ENCODE results near the gene LACTB.

DNA sequence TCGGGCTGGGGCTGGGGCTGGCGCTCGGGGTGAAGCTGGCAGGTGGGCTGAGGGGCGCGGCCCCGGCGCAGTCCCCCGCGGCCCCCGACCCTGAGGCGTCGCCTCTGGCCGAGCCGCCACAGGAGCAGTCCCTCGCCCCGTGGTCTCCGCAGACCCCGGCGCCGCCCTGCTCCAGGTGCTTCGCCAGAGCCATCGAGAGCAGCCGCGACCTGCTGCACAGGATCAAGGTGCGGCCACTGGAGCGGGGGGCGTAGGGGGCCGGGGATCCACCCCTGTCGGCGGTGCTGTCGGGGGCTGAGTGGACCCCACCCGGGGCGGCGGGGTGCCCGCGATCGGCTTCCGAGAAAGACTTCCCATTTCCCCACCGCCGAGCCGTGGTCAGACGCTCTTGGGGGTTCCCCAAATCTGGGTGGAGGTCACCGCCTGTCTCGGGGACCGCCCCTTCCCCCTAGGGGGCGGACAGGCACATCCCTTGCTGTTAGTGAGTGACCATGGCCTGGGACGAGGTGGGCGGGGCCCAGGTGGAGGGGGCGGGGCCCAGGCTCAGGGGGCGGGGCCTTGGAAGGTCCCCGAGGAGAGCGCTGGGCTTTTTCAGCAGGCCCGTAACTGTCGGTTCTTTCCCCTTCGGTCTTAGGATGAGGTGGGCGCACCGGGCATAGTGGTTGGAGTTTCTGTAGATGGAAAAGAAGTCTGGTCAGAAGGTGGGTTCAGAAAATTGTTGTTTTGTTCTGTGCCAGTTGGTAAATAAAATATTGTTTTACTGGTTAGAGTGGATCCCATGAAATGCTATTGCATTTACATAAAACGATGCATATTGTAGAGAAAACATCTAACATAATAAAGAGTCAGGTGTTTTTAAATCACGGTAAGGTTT is 578 bp downstream of the LACTB start:
- TF ChIP-seq EZH2 (IDR thresholded peaks at IDR 0.05; ENCODE audit: borderline replicate concordance, insufficient read depth, low read length, poor library complexity, severe bottlenecking) (no peak), SMC3 (conservative IDR thresholded peaks at IDR 0.05; ENCODE audit: poor library complexity) (no peak), TAF1 (IDR thresholded peaks at IDR 0.05; ENCODE audit: low read depth) (no peak), POLR2AphosphoS5 (IDR thresholded peaks at IDR 0.05) (no peak), RAD21 (conservative IDR thresholded peaks at IDR 0.05) (peak; percentile 38)
- TF ChIP-seq, protein P1, sequence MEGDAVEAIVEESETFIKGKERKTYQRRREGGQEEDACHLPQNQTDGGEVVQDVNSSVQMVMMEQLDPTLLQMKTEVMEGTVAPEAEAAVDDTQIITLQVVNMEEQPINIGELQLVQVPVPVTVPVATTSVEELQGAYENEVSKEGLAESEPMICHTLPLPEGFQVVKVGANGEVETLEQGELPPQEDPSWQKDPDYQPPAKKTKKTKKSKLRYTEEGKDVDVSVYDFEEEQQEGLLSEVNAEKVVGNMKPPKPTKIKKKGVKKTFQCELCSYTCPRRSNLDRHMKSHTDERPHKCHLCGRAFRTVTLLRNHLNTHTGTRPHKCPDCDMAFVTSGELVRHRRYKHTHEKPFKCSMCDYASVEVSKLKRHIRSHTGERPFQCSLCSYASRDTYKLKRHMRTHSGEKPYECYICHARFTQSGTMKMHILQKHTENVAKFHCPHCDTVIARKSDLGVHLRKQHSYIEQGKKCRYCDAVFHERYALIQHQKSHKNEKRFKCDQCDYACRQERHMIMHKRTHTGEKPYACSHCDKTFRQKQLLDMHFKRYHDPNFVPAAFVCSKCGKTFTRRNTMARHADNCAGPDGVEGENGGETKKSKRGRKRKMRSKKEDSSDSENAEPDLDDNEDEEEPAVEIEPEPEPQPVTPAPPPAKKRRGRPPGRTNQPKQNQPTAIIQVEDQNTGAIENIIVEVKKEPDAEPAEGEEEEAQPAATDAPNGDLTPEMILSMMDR (IDR thresholded peaks at IDR 0.05; ENCODE audit: poor library complexity, severe bottlenecking): peak; percentile 18
